ENCODE results near the gene TFEB. TPM values are rescaled to one million over a fixed set of nuclear protein-coding genes. Genes with fewer than 3 reads are reported as not detected.

Gene TFEB
- total RNA-seq, 1 experiment from 2014 or later, result 1.8 TPM

GRCh38 chr6:41744236-41744787 lies 8.9 kb upstream of the TFEB start:
- Histone ChIP-seq H3K36me3 (ENCODE audit: insufficient read depth, low read length, poor library complexity, severe bottlenecking) (no peaks in the 10 kb centered on the region), H3K4me1 (ENCODE audit: insufficient read depth, low read length, poor library complexity, severe bottlenecking) (no peaks in the 10 kb centered on the region), H3K4me3 (ENCODE audit: low read depth, low read length, poor library complexity, severe bottlenecking) (no peak overlapping the region), H3K9me3 (ENCODE audit: low read depth, low read length, poor library complexity, severe bottlenecking) (no peaks in the 10 kb centered on the region), H3K27ac (ENCODE audit: low read depth, low read length, poor library complexity, severe bottlenecking) (no peak overlapping the region), H3K27me3 (replicated peaks; ENCODE audit: insufficient read depth, low read depth, low read length, poor library complexity) (no peaks in the 10 kb centered on the region)
- DNase-seq (ENCODE audit: low spot score), result no peak
- CTCF ChIA-PET, result no interaction called here
- POLR2A ChIA-PET (ENCODE audit: low non-redundant PET), result interaction anchor here (0.5 kb wide), 1 partner anchor 29 kb away, joined by 3 read pairs; no protein-coding TSS in a partner anchor
- TF ChIP-seq, protein P1, sequence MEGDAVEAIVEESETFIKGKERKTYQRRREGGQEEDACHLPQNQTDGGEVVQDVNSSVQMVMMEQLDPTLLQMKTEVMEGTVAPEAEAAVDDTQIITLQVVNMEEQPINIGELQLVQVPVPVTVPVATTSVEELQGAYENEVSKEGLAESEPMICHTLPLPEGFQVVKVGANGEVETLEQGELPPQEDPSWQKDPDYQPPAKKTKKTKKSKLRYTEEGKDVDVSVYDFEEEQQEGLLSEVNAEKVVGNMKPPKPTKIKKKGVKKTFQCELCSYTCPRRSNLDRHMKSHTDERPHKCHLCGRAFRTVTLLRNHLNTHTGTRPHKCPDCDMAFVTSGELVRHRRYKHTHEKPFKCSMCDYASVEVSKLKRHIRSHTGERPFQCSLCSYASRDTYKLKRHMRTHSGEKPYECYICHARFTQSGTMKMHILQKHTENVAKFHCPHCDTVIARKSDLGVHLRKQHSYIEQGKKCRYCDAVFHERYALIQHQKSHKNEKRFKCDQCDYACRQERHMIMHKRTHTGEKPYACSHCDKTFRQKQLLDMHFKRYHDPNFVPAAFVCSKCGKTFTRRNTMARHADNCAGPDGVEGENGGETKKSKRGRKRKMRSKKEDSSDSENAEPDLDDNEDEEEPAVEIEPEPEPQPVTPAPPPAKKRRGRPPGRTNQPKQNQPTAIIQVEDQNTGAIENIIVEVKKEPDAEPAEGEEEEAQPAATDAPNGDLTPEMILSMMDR (conservative IDR thresholded peaks at IDR 0.05; ENCODE audit: low read depth, low read length), result no peak
- no peak for TF ChIP-seq EZH2 (IDR thresholded peaks at IDR 0.05; ENCODE audit: borderline replicate concordance, low read depth, low read length, poor library complexity, severe bottlenecking)
- no TSS peak for BruUV-seq (replicated peaks)
- intact Hi-C loops (cut with micrococcal nuclease; ENCODE audit: unreplicated experiment), result no loop called here

DNA sequence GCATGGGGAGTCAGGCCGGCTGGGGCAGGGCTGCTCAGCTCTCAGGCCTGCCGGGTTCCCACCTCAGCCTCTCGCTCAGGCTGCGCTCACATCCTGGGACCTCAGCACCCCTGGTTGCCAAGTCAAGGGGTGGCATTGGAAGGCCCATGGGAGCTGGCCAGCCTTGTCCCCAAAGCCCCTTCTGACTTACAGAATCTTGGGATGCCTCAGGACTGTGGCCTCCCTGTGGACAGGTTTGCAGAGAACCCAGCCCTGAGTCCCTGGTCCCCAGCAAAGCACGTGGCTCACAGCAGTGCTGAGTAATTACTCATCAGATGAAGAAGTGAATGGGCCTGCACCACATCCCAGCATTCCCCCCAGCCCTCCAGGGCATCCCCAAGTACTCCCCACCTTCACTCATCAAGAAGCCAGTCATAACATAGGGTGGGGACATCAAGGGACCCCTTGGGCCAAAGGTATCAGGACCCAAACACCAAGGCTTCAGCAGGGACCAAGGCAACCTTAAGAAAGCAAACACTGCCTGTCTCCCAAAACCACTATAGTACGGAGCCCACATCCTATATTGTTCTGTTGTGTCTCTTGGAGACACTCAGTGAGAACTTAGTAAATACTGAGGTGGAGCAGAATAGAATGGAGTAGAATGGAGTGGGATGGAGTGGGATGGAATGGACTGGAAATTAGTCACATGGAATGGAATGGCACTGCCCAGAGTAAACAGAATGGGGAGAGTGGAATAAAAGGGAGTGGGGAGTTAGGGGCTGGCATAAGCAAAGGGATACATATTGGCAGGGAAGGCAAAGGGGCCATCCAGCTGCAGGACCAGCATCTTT lies 8.2 kb upstream of the TFEB start:
- H3K27ac ChIP-seq (ENCODE audit: low read depth, low read length, poor library complexity, severe bottlenecking), result no peak overlapping the region
- no peak for TF ChIP-seq EZH2 (IDR thresholded peaks at IDR 0.05; ENCODE audit: borderline replicate concordance, low read depth, low read length, poor library complexity, severe bottlenecking)
- TF ChIP-seq, protein P1 (conservative IDR thresholded peaks at IDR 0.05; ENCODE audit: low read depth, low read length), result no peak
- ChIA-PET CTCF (no interaction called here), POLR2A (ENCODE audit: low non-redundant PET) (interaction anchor here (0.5 kb wide), 1 partner anchor 30 kb away, joined by 3 read pairs; no protein-coding TSS in a partner anchor)
- H3K4me1 ChIP-seq (ENCODE audit: insufficient read depth, low read length, poor library complexity, severe bottlenecking), result no peaks in the 10 kb centered on the region
- no peaks in the 10 kb centered on the region for H3K9me3 ChIP-seq (ENCODE audit: low read depth, low read length, poor library complexity, severe bottlenecking)
- intact Hi-C loops (cut with micrococcal nuclease; ENCODE audit: unreplicated experiment), result no loop called here
- H3K4me3 ChIP-seq (ENCODE audit: low read depth, low read length, poor library complexity, severe bottlenecking), result no peak overlapping the region
- H3K27me3 ChIP-seq (replicated peaks; ENCODE audit: insufficient read depth, low read depth, low read length, poor library complexity), result no peaks in the 10 kb centered on the region
- BruUV-seq (replicated peaks), result no TSS peak
- no peaks in the 10 kb centered on the region for H3K36me3 ChIP-seq (ENCODE audit: insufficient read depth, low read length, poor library complexity, severe bottlenecking)
- DNase-seq (ENCODE audit: low spot score), result no peak

GRCh38 chr6:41741625-41742490 lies 6.5 kb upstream of the TFEB start:
- Histone ChIP-seq H3K4me3 (ENCODE audit: low read depth, low read length, poor library complexity, severe bottlenecking) (no peak overlapping the region), H3K36me3 (ENCODE audit: insufficient read depth, low read length, poor library complexity, severe bottlenecking) (no peaks in the 10 kb centered on the region), H3K27ac (ENCODE audit: low read depth, low read length, poor library complexity, severe bottlenecking) (no peak overlapping the region), H3K27me3 (replicated peaks; ENCODE audit: insufficient read depth, low read depth, low read length, poor library complexity) (no peaks in the 10 kb centered on the region), H3K4me1 (ENCODE audit: insufficient read depth, low read length, poor library complexity, severe bottlenecking) (no peaks in the 10 kb centered on the region), H3K9me3 (ENCODE audit: low read depth, low read length, poor library complexity, severe bottlenecking) (no peaks in the 10 kb centered on the region)
- intact Hi-C loops (cut with micrococcal nuclease; ENCODE audit: unreplicated experiment), result no loop called here
- DNase-seq (ENCODE audit: low spot score), result no peak
- ChIA-PET CTCF (no interaction called here), POLR2A (ENCODE audit: low non-redundant PET) (no interaction called here)
- no peak for TF ChIP-seq EZH2 (IDR thresholded peaks at IDR 0.05; ENCODE audit: borderline replicate concordance, low read depth, low read length, poor library complexity, severe bottlenecking)
- TF ChIP-seq, protein P1 (conservative IDR thresholded peaks at IDR 0.05; ENCODE audit: low read depth, low read length), result no peak
- BruUV-seq (replicated peaks), result no TSS peak
